GM18498 (cell line): ENCODE measurements around the gene PIK3C3.

Source experiments
- ATAC-seq: cut with Tn5 transposase; IDR thresholded peaks from one replicate; pipeline ENCODE4 v1.9.1; 2021; ENCODE audit warnings: mild to moderate bottlenecking, moderate library complexity; ENCODE audit not compliant: unreplicated experiment

Gene PIK3C3

DNA sequence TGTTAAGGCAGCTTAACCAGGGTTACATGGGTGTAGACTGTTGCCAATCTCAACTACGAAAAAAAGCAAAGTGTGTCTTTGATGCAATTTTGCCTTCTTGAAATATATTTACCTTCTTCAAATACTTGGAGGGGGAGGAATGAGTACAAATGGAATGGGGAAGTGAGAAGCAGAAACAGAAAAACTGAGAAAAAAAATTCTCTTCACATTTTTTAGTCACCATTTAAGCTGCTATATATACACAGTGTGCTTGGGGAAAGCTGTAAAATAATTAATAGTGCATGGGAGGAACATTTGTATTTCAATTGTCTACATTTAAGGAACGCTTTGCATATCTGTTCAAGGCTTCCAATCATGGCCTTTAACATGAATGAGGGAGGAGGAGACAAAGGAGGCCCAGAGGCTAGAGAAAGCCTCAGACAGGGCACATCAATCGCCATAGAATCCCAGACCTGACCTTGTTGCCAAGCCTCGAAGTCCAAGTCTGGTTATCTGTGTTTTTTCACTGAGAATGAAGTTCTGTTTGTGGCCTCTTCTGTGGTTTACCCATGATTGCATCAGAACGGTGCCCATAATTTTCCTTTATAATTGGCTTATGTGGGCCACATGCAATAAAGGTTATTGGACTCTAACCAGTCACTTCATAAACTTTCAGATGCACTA, 158.6 kb downstream of the PIK3C3 start:
- peak; percentile 54 for ATAC-seq

- ATAC-seq, result peak; percentile 89
Observed at GRCh38 chr18:42114310-42114943, 159.4 kb downstream of the PIK3C3 start.

GRCh38 chr18:42126586-42126985, 171.6 kb downstream of the PIK3C3 start:
- no peak for ATAC-seq

GRCh38 chr18:42131066-42131929, 176.3 kb downstream of the PIK3C3 start:
- no peak for ATAC-seq

DNA sequence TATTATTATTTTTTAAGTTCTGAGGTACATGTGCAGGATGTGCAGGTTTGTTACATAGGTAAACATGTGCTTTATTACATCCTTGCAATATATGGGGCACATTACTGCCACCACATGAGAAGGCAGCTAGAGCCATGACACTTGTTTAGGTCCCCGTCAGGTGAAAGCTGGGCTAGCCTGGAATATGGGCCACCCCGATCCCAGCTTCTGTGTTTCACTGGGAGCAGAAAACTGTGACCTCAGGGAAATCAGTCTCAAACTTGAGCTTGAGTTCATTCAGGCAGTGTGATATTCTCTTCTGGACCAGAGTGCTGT, 176.9 kb downstream of the PIK3C3 start:
- ATAC-seq, result no peak
